Measurements from ENCODE around the gene POLR3H.
"Not testable (repeated sequence)": the region's sequence is repeated elsewhere in the genome, so short reads cannot be mapped to it uniquely, and the experiment has no call there.

DNA sequence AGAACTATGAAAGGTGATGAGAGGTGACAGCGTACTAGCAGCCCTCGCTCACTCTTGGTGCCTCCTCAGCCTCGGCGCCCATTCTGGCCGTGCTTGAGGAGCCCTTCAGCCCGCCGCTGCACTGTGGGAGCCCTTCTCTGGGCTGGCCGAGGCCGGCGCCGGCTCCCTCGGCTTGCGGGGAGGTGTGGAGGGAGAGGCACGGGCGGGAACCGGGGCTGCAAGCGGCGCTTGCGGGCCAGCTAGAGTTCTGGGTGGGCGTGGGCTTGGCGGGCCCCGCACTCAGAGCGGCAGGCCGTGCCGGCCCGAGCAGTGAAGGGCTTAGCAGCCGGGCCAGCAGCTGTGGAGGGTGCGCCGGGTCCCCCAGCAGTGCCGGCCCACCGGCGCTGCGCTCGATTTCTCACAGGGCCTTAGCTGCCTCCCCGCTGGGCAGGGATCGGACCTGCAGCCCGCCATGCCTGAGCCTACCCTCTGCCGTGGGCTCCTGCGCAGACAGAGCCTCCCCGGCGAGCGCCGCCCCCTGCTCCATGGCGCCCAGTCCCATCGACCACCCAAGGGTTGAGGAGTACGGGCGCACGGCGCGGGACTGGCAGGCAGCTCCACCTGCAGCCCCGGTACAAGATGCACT lies 49.2 kb upstream of the POLR3H start:
- TF ChIP-seq, protein P1, sequence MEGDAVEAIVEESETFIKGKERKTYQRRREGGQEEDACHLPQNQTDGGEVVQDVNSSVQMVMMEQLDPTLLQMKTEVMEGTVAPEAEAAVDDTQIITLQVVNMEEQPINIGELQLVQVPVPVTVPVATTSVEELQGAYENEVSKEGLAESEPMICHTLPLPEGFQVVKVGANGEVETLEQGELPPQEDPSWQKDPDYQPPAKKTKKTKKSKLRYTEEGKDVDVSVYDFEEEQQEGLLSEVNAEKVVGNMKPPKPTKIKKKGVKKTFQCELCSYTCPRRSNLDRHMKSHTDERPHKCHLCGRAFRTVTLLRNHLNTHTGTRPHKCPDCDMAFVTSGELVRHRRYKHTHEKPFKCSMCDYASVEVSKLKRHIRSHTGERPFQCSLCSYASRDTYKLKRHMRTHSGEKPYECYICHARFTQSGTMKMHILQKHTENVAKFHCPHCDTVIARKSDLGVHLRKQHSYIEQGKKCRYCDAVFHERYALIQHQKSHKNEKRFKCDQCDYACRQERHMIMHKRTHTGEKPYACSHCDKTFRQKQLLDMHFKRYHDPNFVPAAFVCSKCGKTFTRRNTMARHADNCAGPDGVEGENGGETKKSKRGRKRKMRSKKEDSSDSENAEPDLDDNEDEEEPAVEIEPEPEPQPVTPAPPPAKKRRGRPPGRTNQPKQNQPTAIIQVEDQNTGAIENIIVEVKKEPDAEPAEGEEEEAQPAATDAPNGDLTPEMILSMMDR (IDR thresholded peaks at IDR 0.05): not testable (repeated sequence)
- not testable (repeated sequence) for TF ChIP-seq EZH2phosphoT487, EZH2 (IDR thresholded peaks at IDR 0.05)
